ENCODE measurements around the gene SEMA4A. TPM values are rescaled to one million over a fixed set of nuclear protein-coding genes. Genes with fewer than 3 reads are reported as not detected.
"Not testable (repeated sequence)": the region's sequence is repeated elsewhere in the genome, so short reads cannot be mapped to it uniquely, and the experiment has no call there.

Gene SEMA4A
- total and polyA plus RNA-seq, 9 donors = 2.1 to 9.0 (median 3.7) TPM

DNA sequence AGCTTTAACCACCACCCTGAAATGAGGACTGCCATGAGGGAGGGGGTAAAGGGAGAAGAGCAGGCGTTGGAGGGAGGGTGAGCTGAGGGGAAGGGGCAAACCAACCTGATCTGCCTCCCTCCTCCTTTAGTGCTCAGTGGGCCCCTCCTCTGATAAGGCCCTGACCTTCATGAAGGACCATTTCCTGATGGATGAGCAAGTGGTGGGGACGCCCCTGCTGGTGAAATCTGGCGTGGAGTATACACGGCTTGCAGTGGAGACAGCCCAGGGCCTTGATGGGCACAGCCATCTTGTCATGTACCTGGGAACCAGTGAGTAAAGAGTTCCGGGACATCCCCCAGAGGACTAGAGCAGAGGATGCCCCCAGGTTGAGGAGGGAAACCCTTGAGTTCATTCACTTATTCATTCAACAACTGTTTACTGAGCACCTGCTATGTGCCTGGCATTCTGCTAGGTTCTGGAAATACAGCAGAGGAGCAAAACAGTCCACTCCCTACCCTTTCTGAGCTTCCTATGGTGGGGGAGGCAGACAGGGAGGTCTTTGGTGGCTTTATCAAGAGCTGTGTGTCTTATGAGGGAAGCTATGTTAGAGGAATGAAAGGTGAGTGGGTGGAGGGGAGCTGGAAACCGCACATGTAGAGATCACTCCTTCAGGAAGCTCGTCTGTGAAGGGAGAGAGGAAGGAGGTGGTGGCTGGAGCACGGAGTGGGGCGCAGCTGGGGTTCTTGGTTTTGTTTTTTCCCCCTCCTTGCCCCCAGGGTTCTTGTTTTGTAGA is 19.5 kb downstream of the SEMA4A start:
- Histone ChIP-seq H3K4me3 (no peak overlapping the region), H3K4me1 (ENCODE audit: insufficient read depth) (no peaks in the 10 kb centered on the region), H3K9me3 (no peaks in the 10 kb centered on the region), H3K27ac (no peak overlapping the region), H3K27me3 (no peaks in the 10 kb centered on the region), H3K36me3 (no peaks in the 10 kb centered on the region)
- WGBS, 3 donors = 80 to 81% (median 80%) methylated on average over 9 of the region's 9 CpGs
- intact Hi-C loops (cut with DNase I) = no loop called here
- no peak for TF ChIP-seq EP300 (IDR thresholded peaks at IDR 0.05)
- TF ChIP-seq CTCF (IDR thresholded peaks at IDR 0.05) = no peak
- TF ChIP-seq POLR2A (IDR thresholded peaks at IDR 0.05) = no peak
- DNase-seq = no peak

GRCh38 chr1:156176610-156177210 is 23.3 kb downstream of the SEMA4A start:
- Histone ChIP-seq H3K27me3 (no peaks in the 10 kb centered on the region), H3K9me3 (no peaks in the 10 kb centered on the region), H3K4me1 (ENCODE audit: insufficient read depth) (no peaks in the 10 kb centered on the region), H3K36me3 (no peaks in the 10 kb centered on the region), H3K27ac (no peak overlapping the region), H3K4me3 (no peak overlapping the region)
- TF ChIP-seq POLR2A (IDR thresholded peaks at IDR 0.05) (no peak), EP300 (IDR thresholded peaks at IDR 0.05) (no peak), CTCF (IDR thresholded peaks at IDR 0.05) (no peak)
- DNase-seq = no peak
- intact Hi-C loops (cut with DNase I) = no loop called here
- 81 to 86% (median 81%) methylated on average over 12 of the region's 12 CpGs for WGBS, 3 donors

DNA sequence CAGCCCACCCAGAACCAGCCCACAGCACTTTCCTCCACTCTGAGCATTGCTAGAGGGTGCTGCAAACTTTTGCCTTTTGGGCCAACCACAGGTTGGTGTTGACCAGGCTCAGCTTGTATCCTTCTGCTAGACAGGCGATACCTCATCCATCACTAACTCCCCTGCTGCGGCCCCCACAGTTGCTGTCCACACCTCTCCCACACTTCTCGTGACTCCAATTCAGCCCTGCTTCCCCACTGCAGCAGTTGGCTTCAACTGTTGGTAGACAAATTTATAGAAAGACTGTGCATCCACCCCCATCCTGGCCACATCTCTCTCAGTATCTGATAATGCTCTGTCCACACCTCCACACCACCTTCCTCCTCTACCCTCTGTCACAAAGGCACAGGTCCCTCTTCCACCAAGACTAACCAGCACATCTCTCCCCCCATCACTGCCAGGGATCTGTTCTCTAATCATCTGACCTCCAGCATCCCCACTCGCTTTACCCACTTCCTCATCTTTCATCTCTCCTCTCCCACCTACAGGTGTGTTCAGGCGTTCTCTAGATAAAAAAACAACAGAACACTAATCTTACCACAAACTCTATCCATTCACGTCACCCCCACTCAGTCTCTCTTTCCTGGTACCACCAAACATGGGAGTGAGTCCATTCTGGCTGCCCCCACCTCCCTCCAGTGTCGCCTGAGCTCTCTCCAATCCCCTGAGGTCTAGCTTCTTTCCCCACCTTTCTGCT is 24.7 kb downstream of the SEMA4A start:
- H3K4me1 ChIP-seq (ENCODE audit: insufficient read depth) = no peaks in the 10 kb centered on the region
- intact Hi-C loops (cut with DNase I) = no loop called here
- no peaks in the 10 kb centered on the region for H3K27me3 ChIP-seq
- TF ChIP-seq EP300 (IDR thresholded peaks at IDR 0.05) (no peak), CTCF (IDR thresholded peaks at IDR 0.05) (no peak), POLR2A (IDR thresholded peaks at IDR 0.05) (no peak)
- H3K4me3 ChIP-seq = no peak overlapping the region
- 76 to 79% (median 78%) methylated on average over 7 of the region's 7 CpGs for WGBS, 3 donors
- DNase-seq = no peak
- H3K9me3 ChIP-seq = no peaks in the 10 kb centered on the region
- H3K27ac ChIP-seq = no peak overlapping the region
- H3K36me3 ChIP-seq = no peaks in the 10 kb centered on the region

GRCh38 chr1:156180471-156180870 is 27.1 kb downstream of the SEMA4A start:
- no peak overlapping the region for H3K4me3 ChIP-seq
- no peak for DNase-seq
- H3K27ac ChIP-seq = no peak overlapping the region
- H3K9me3 ChIP-seq = no peaks in the 10 kb centered on the region
- TF ChIP-seq EP300 (IDR thresholded peaks at IDR 0.05) (no peak), CTCF (IDR thresholded peaks at IDR 0.05) (no peak), POLR2A (IDR thresholded peaks at IDR 0.05) (no peak)
- WGBS, 3 donors = 91 to 98% (median 97%) methylated on average over 3 of the region's 3 CpGs
- intact Hi-C loops (cut with DNase I) = no loop called here
- no peaks in the 10 kb centered on the region for H3K4me1 ChIP-seq (ENCODE audit: insufficient read depth)
- no peaks in the 10 kb centered on the region for H3K27me3 ChIP-seq
- no peaks in the 10 kb centered on the region for H3K36me3 ChIP-seq

- H3K27ac ChIP-seq; H3K4me1 ChIP-seq (ENCODE audit: insufficient read depth); intact Hi-C loops (cut with DNase I); H3K27me3 ChIP-seq; H3K9me3 ChIP-seq; H3K4me3 ChIP-seq; H3K36me3 ChIP-seq; DNase-seq: not testable (repeated sequence)
- WGBS, 3 donors = 24 to 32% (median 25%) methylated on average over 8 of the region's 8 CpGs
Observed at GRCh38 chr1:156181391-156181924, 28.1 kb downstream of the SEMA4A start.

DNA sequence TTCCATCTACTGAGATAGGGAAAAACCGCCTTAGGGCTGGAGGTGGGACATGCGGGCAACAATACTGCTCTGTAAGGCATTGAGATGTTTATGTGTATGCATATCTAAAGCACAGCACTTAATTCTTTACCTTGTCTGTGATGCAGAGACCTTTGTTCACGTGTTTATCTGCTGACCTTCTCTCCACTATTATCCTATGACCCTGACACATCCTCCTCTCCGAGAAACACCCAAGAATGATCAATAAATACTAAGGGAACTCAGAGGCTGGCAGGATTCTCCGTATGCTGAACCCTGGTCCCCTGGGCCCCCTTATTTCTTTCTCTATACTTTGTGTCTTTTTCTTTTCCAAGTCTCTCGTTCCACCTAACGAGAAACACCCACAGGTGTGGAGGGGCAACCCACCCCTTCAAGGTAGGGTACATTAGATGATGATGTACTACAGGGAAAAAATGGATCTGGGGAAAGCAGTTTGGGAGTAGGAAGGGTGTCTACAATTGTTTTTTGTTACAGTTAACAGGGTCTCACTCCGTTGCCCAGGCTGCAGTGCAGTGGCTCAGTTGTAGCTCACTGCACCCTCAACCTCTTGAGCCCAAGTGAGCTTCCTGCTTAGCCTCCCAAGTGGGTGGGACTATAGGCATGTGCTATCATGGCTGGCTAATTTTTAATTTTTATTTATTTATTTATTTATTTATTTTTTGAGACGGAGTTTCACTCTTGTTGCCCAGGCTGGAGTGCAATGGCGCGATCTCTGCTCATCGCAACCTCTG is 28.8 kb downstream of the SEMA4A start:
- H3K36me3 ChIP-seq; H3K27me3 ChIP-seq; intact Hi-C loops (cut with DNase I); H3K27ac ChIP-seq; H3K4me1 ChIP-seq (ENCODE audit: insufficient read depth); H3K4me3 ChIP-seq; H3K9me3 ChIP-seq; DNase-seq: not testable (repeated sequence)
- WGBS, 3 donors = 66 to 72% (median 71%) methylated on average over 12 of the region's 12 CpGs
